Raji (cell line): Measurements from ENCODE around the gene TRIM38.

Experiments
- POLR2A ChIP-seq: IDR thresholded peaks from 2 replicates; pipeline ENCODE4 v1.6.1; 2011; ENCODE audit warnings: low read depth, low read length, control low read depth; ENCODE audit not compliant: insufficient read depth

Gene TRIM38

GRCh38 chr6:25930532-25931410 is 31.8 kb upstream of the TRIM38 start, which contains the start of gene SLC17A2:
Gene SLC17A2, minus strand, starts transcription at chr6:25930691. Its CDS starts 4,895 bp downstream, at chr6:25925796.
- TF ChIP-seq POLR2A = no peak

GRCh38 chr6:25931411-25931709 is 31.2 kb upstream of the TRIM38 start:
- no peak for TF ChIP-seq POLR2A

- TF ChIP-seq POLR2A = no peak
These were observed 28.4 kb upstream of the TRIM38 start for GRCh38 chr6:25934156-25934555.

GRCh38 chr6:25934735-25935313 is 27.8 kb upstream of the TRIM38 start:
- no peak for TF ChIP-seq POLR2A

GRCh38 chr6:25935953-25936352 is 26.6 kb upstream of the TRIM38 start:
- TF ChIP-seq POLR2A = no peak

- no peak for TF ChIP-seq POLR2A
These were observed 23.0 kb upstream of the TRIM38 start for GRCh38 chr6:25939593-25939992.

- TF ChIP-seq POLR2A = no peak
These were observed 19.9 kb upstream of the TRIM38 start for GRCh38 chr6:25942561-25943147.

- no peak for TF ChIP-seq POLR2A
These were observed 18.7 kb upstream of the TRIM38 start for GRCh38 chr6:25943887-25944286.

- TF ChIP-seq POLR2A = no peak
These were observed 17.7 kb upstream of the TRIM38 start for GRCh38 chr6:25944688-25945574.

GRCh38 chr6:25946631-25947030 is 16.0 kb upstream of the TRIM38 start:
- no peak for TF ChIP-seq POLR2A

- no peak for TF ChIP-seq POLR2A
These were observed 12.9 kb upstream of the TRIM38 start for GRCh38 chr6:25949695-25950094.

GRCh38 chr6:25950297-25950696 is 12.3 kb upstream of the TRIM38 start:
- no peak for TF ChIP-seq POLR2A

GRCh38 chr6:25951296-25952032 is 11.1 kb upstream of the TRIM38 start:
- no peak for TF ChIP-seq POLR2A

GRCh38 chr6:25952535-25952934 is 10.1 kb upstream of the TRIM38 start:
- no peak for TF ChIP-seq POLR2A
